ENCODE results near the gene CEMIP.

- no peak for TF ChIP-seq CTCF (conservative IDR thresholded peaks at IDR 0.05; ENCODE audit: low read depth, low read length)
- no peak for TF ChIP-seq EZH2 (IDR thresholded peaks at IDR 0.05; ENCODE audit: low read length, unreplicated experiment)
Observed at GRCh38 chr15:80913541-80913940, 134.4 kb downstream of the CEMIP start.

Measured in PC-3 (cell line).